OCI-LY7 (cell line): ENCODE measurements around the gene NHERF2. TPM values are rescaled to one million over a fixed set of nuclear protein-coding genes. Genes with fewer than 3 reads are reported as not detected.

Experiments used
- BruUV-seq: library from RNA; stranded (reverse); fragments of 400-500 nt; replicated peaks from 2 replicates; lab custom pipeline; 2021; lab: Mats Ljungman, UMichigan
- CTCF ChIA-PET: fragments of 300-600 bp; sonication (Branson Sonifier 250); formaldehyde crosslinking; loops from one replicate; lab custom pipeline; 2022; ENCODE audit warnings: antibody characterized with exemption; ENCODE audit not compliant: unreplicated experiment; lab: Charles Lee
- POLR2A ChIA-PET: fragments of 300-600 bp; sonication (Branson Sonifier 250); formaldehyde crosslinking; loops from one replicate; lab custom pipeline; 2022; ENCODE audit warnings: antibody characterized with exemption; lab: Charles Lee
- DNase-seq: peaks from one replicate; pipeline ENCODE4 v3.0.0-alpha.2; 2015; ENCODE audit warnings: low spot score
- H2AFZ ChIP-seq: fragments of 200-600 bp; sonication (generic), shearing (Covaris generic); 2 replicates; pipeline ENCODE4 v1.6.1; 2014; ENCODE audit warnings: mild to moderate bottlenecking, antibody characterized with exemption, low read length, moderate library complexity
- H3K27ac ChIP-seq: fragments of 200-600 bp; sonication (generic); 2 replicates; pipeline ENCODE4 v1.5.1; 2014; ENCODE audit warnings: mixed run types, low read depth, mild to moderate bottlenecking, moderate library complexity, low read length, inconsistent platforms; ENCODE audit not compliant: poor library complexity, severe bottlenecking
- H3K36me3 ChIP-seq: fragments of 200-600 bp; sonication (generic); 2 replicates; pipeline ENCODE4 v1.6.1; 2014; ENCODE audit warnings: mild to moderate bottlenecking, antibody characterized with exemption, low read length, moderate library complexity, mixed read lengths; ENCODE audit not compliant: insufficient read depth
- H3K4me1 ChIP-seq: fragments of 200-600 bp; sonication (generic); 2 replicates; pipeline ENCODE4 v1.5.1; 2014; ENCODE audit warnings: mild to moderate bottlenecking, low read length; ENCODE audit not compliant: insufficient read depth, poor library complexity, severe bottlenecking
- H3K4me2 ChIP-seq: fragments of 200-600 bp; sonication (generic); 2 replicates; pipeline ENCODE4 v1.6.1; 2014; ENCODE audit warnings: mild to moderate bottlenecking, low read length
- H3K4me3 ChIP-seq: fragments of 200-600 bp; sonication (generic); 2 replicates; pipeline ENCODE4 v1.5.1; 2014; ENCODE audit warnings: mild to moderate bottlenecking, low read depth, low read length; ENCODE audit not compliant: poor library complexity, severe bottlenecking
- H3K79me2 ChIP-seq: fragments of 200-600 bp; sonication (generic); 2 replicates; pipeline ENCODE4 v1.6.1; 2016; ENCODE audit warnings: low read depth, mild to moderate bottlenecking, low read length, moderate library complexity, mixed read lengths; ENCODE audit not compliant: insufficient read depth
- H3K9me2 ChIP-seq: fragments of 200-600 bp; sonication (generic); 2 replicates; pipeline ENCODE4 v1.6.1; 2016; ENCODE audit warnings: mild to moderate bottlenecking, low read length, mixed read lengths; ENCODE audit not compliant: insufficient read depth
- H3K9me3 ChIP-seq: fragments of 200-600 bp; sonication (generic); 2 replicates; pipeline ENCODE4 v1.6.1; 2014; ENCODE audit warnings: mild to moderate bottlenecking, mixed run types, low read length, mixed read lengths
- H4K20me1 ChIP-seq: fragments of 200-600 bp; sonication (generic); 2 replicates; pipeline ENCODE4 v1.6.1; 2014; ENCODE audit warnings: mild to moderate bottlenecking, antibody characterized with exemption, low read length, moderate library complexity, mixed read lengths; ENCODE audit not compliant: insufficient read depth
- CTCF ChIP-seq: fragments of 200-600 bp; sonication (generic); conservative IDR thresholded peaks from 2 replicates; pipeline ENCODE4 v1.5.1; 2014; ENCODE audit warnings: mild to moderate bottlenecking, antibody characterized with exemption, low read length, moderate library complexity, mixed read lengths
- EZH2phosphoT487 ChIP-seq: fragments of 200-600 bp; sonication (generic); IDR thresholded peaks from 2 replicates; pipeline ENCODE4 v1.6.1; 2018; ENCODE audit warnings: low read depth, borderline replicate concordance, mild to moderate bottlenecking, mixed run types, antibody characterized with exemption, low read length, moderate library complexity, mixed read lengths
- intact Hi-C: fragments of 100-400 bp; cut with micrococcal nuclease; formaldehyde crosslinking; loops from one replicate; pipeline ENCODE4 v1.10.0; 2022; ENCODE audit not compliant: unreplicated experiment
- total RNA-seq, 2 experiments: library from RNA; depleted of rRNA in 1 of 2; stranded (reverse); fragments of >200 nt in 1 of 2; shearing (Covaris generic) in 1 of 2; gene quantifications; 2 replicates each; pipeline ENCODE4 v1.2.3, GENCODE V29; 2014 to 2022

Gene NHERF2
- total RNA-seq, 2 experiments from 2014 or later, result 0.27 TPM; not detected in 1

DNA sequence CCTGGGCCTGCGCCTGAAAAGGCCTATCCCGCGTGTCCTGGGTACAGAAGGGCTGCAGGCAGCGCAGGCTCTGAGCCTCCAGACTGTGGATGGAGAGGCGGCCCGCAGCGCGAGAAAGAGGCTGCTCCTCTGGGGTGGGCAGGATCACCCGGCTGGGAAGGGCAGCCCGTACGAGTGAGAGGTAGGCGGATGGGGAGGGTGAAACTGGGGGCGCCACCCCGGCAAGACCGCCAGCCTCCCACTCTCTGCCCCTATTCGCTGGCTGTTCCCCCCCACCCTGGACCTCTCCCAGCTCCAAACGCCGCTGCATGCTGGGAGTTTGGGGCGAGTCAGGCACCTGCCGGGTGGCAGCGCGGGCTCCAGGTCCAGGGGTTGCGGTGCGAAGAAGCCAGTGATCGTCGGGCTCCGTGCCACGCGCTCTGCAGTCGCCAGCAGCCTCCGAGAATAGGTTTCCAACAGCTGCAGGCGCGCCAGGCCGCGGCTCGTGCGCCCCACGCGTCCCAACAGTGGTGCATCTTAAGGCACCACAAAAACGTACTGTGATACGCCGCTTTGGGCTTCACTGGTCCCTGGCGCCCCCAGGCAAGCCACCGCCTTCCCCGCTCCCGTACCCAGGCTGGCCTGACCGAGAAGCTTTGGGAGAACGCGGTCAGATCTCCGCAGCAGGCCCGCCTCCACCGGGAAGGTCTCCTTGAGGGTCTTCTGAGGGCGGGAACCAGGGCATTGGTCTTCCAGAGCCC is 46.5 kb upstream of the NHERF2 start:
- H3K4me3 ChIP-seq, result no peak overlapping the region
- BruUV-seq, result no TSS peak
- intact Hi-C loops, result no loop called here
- H4K20me1 ChIP-seq, result no peaks in the 10 kb centered on the region
- no peaks in the 10 kb centered on the region for H3K79me2 ChIP-seq
- no peaks in the 10 kb centered on the region for H3K9me2 ChIP-seq
- CTCF ChIA-PET, result no interaction called here
- no peak overlapping the region for H3K27ac ChIP-seq
- no peak overlapping the region for H2AFZ ChIP-seq
- POLR2A ChIA-PET, result no interaction called here
- peaks cover 41% of the 10 kb centered on the region for H3K36me3 ChIP-seq
- no peak overlapping the region for H3K4me2 ChIP-seq
- TF ChIP-seq CTCF, result no peak
- TF ChIP-seq EZH2phosphoT487, result no peak
- H3K9me3 ChIP-seq, result no peaks in the 10 kb centered on the region
- DNase-seq, result no peak
- H3K4me1 ChIP-seq, result peaks cover 11% of the 10 kb centered on the region

DNA sequence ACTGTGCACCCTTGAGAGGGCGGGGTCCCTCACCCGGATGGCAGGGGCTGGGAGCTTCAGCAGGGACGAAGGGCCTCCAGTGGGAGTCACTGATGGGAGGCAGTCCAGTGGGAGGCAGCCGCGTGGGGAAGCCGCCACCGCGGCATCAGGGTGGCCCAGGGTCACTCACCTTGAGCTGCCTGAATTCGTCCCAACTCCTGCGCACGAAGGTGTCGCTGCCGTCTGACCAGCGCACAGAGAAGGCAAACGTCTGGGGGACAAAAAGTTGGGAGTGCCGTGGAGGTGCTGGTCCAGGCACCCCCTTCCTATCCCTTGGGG is 46.0 kb upstream of the NHERF2 start:
- H3K36me3 ChIP-seq, result peaks cover 40% of the 10 kb centered on the region
- no peaks in the 10 kb centered on the region for H4K20me1 ChIP-seq
- POLR2A ChIA-PET, result no interaction called here
- H3K79me2 ChIP-seq, result no peaks in the 10 kb centered on the region
- no peaks in the 10 kb centered on the region for H3K9me3 ChIP-seq
- TF ChIP-seq CTCF, result no peak
- TF ChIP-seq EZH2phosphoT487, result no peak
- H2AFZ ChIP-seq, result no peak overlapping the region
- CTCF ChIA-PET, result no interaction called here
- no TSS peak for BruUV-seq
- H3K27ac ChIP-seq, result no peak overlapping the region
- no peak overlapping the region for H3K4me2 ChIP-seq
- DNase-seq, result no peak
- no peaks in the 10 kb centered on the region for H3K9me2 ChIP-seq
- no peak overlapping the region for H3K4me3 ChIP-seq
- peaks cover 14% of the 10 kb centered on the region for H3K4me1 ChIP-seq
- intact Hi-C loops, result no loop called here

DNA sequence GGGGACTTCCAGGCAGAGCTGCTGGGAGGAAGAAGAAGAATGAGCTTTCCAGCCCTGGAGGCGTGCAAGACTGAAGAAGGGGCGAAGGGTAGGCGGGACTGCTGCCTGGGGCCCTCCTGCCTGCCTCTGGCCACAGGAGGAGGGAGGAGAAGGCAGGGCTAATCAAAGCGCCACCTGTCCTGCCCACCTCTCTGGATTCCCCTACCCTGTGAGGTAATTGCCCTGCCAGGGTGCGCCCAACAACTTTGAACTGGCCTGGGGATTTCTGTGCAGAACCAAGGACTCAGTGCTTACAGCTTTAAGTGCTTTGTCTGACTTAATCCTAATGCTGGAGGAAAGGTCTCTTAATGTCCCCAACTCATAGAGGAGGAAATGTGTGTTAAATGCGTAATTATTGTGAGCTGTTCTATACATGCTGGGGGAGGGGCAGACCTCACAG is 45.3 kb upstream of the NHERF2 start, which contains the start of gene NOXO1:
Gene NOXO1 (minus strand): TSS at position 72 of the 439 bp plus-strand sequence. CDS start 290 bp downstream, outside the sequence.
- no peak for DNase-seq
- no peaks in the 10 kb centered on the region for H3K9me3 ChIP-seq
- no peaks in the 10 kb centered on the region for H3K79me2 ChIP-seq
- no peak within 1 kb of the TSS for H3K4me2 ChIP-seq
- no peaks in the 10 kb centered on the region for H3K9me2 ChIP-seq
- no peaks in the 10 kb centered on the region for H4K20me1 ChIP-seq
- ChIA-PET CTCF (no interaction called here), POLR2A (interaction anchor here (0.7 kb wide), 1 partner anchor 10 kb away, joined by 3 read pairs; no protein-coding TSS in a partner anchor)
- peaks cover 14% of the 10 kb centered on the region for H3K4me1 ChIP-seq
- H3K4me3 ChIP-seq, result no peak within 1 kb of the TSS
- no TSS peak for BruUV-seq
- no peak within 1 kb of the TSS for H2AFZ ChIP-seq
- intact Hi-C loops, result no loop called here
- peaks cover 40% of the 10 kb centered on the region; the same call in 1 of the 2 replicates for H3K36me3 ChIP-seq
- TF ChIP-seq CTCF (no peak), EZH2phosphoT487 (no peak)
- H3K27ac ChIP-seq, result no peak within 1 kb of the TSS
